Measurements from ENCODE around the gene CDH15. TPM values are rescaled to one million over a fixed set of nuclear protein-coding genes. Genes with fewer than 3 reads are reported as not detected.
A peak's percentile ranks its signal among the peaks of the same experiment; 100 is the strongest.

CDH15 gene
- total and polyA plus RNA-seq, 9 of the 15 experiments (the other 6 are each of a cell fraction or from before 2014, with no cell fraction given) = 0.07 to 0.18 TPM; not detected in 7

DNA sequence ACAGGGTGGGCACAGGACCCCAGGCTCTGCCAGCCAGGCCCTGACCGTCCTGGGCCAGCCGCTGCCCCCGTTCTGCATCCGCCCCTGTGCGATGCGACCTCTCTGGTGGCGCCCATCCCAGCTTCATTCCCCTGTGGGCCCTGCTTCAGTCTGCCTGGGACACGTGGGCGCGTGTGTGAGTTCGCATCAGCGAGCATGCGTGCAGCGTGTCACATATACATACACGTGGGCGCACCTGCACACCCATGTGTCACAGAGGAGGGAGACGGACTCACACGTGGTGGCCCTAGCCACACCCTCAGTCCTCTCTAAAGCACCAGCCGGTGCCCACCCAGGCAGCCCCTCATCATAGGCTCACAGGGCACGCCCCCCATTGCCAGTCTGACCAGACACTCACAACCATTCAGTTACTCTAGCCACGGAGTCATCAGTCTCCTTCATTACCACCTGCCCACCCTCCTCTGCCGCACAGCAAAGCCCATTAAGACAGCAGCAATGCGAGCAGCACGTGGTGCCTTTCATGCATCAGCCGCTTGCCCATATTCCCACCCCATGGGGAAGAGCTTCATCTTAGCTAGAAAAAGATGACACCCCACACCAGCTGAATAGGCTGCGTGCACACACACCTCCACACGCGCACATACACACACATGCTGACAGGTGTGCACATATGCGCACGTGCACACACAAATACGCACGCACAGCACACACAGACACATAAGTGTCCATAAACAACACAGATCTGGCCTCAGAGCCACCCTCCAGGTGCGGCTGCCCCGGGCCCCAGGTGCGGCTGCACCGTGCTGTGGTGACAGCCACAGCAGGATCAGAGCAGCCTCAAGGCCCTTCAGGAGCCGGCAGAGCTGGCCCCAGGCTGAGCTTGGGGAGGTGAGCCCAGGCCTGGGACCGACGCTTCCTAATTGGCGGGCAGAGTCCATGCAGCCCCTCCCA is 9.5 kb upstream of the CDH15 start:
- TF ChIP-seq, protein P1, sequence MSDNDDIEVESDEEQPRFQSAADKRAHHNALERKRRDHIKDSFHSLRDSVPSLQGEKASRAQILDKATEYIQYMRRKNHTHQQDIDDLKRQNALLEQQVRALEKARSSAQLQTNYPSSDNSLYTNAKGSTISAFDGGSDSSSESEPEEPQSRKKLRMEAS (CRISPR knock-in tag; IDR thresholded peaks at IDR 0.05) = 0 out of 2 replicates have a peak, but pooled peaks have one; percentile 22
- TF ChIP-seq CREB1 (IDR thresholded peaks at IDR 0.05) = no peak
- no peak for TF ChIP-seq CREB1 (CRISPR knock-in tag; IDR thresholded peaks at IDR 0.05)
- ATAC-seq (no peak), FAIRE-seq (no peak), DNase-seq (ENCODE audit: extremely low read depth in 1 of 4, low spot score in 3 of 4) (no peak)
- Histone ChIP-seq H3K9me1 (ENCODE audit: control insufficient read depth, insufficient read depth, low read length) (no peaks in the 10 kb centered on the region), H3K36me3 (ENCODE audit: control insufficient read depth, insufficient read depth, low read length) (no peaks in the 10 kb centered on the region), H4K20me1 (replicated peaks; ENCODE audit: control insufficient read depth, insufficient read depth, low read length) (no peaks in the 10 kb centered on the region), H3K4me3 (no peak overlapping the region), H3K9ac (ENCODE audit: insufficient read depth in 1 of 2, low read depth in 2 of 2, low read length in 2 of 2) (no peak overlapping the region), H2AFZ (ENCODE audit: low read depth, low read length) (no peak overlapping the region), H3K27ac (ENCODE audit: extremely low read depth, low read depth, low read length) (no peak overlapping the region), H3K4me2 (ENCODE audit: insufficient read depth, low read length) (no peak overlapping the region), H3K27me3 (ENCODE audit: control insufficient read depth in 2 of 2, insufficient read depth in 2 of 2, low read length in 2 of 2) (no peaks in the 10 kb centered on the region), H3K4me1 (replicated peaks in 1 of 2; ENCODE audit: control insufficient read depth in 2 of 2, insufficient read depth in 2 of 2, low read length in 2 of 2) (peaks cover 5 to 61% of the 10 kb centered on the region in 2 experiments), H3K79me2 (ENCODE audit: control insufficient read depth, insufficient read depth, low read length) (no peaks in the 10 kb centered on the region), H3K9me3 (replicated peaks; ENCODE audit: control insufficient read depth, insufficient read depth, low read depth, low read length) (peaks cover 14% of the 10 kb centered on the region)
- POLR2A ChIA-PET = interaction anchor here (0.7 kb wide), 1 partner anchor 276 kb away, joined by 3 read pairs; no protein-coding TSS in a partner anchor
- CTCF ChIA-PET (ENCODE audit: low intra/inter-chr PET ratio) = no interaction called here
- intact Hi-C loops (cut with micrococcal nuclease) = loop anchor here (10.0 kb wide), 1 partner anchor 187 kb away; the partner anchor contains the start of gene CBFA2T3
- no TSS peak for BruUV-seq (replicated peaks)
- WGBS (ENCODE audit: insufficient coverage, low coverage, missing lambda C conversion rate) = 65% methylated on average over 31 of the region's 40 CpGs
- in situ Hi-C loops (cut with MboI) = no loop called here

DNA sequence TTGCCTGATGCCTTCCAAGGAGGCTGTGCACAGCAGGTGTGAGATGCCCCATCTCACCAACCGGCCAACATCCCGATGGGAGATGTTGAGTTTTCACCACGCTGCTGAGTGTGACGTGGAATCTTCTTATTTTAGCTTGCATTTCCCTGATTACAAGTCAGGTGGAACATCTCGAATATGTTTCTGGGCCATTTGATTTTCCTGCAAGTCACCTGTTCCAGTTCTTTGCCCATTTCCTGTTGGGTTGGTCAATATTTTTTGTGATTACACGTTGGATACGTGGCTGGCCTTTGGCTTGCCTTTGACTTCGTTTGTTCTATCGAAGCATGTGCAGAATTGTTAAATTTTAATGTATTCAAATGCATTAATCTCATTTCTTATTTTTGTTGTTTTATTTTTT is 8.3 kb upstream of the CDH15 start:
- ATAC-seq = no peak
- TF ChIP-seq HDAC8 (tag; IDR thresholded peaks at IDR 0.05) = no peak
- TF ChIP-seq, protein P2, sequence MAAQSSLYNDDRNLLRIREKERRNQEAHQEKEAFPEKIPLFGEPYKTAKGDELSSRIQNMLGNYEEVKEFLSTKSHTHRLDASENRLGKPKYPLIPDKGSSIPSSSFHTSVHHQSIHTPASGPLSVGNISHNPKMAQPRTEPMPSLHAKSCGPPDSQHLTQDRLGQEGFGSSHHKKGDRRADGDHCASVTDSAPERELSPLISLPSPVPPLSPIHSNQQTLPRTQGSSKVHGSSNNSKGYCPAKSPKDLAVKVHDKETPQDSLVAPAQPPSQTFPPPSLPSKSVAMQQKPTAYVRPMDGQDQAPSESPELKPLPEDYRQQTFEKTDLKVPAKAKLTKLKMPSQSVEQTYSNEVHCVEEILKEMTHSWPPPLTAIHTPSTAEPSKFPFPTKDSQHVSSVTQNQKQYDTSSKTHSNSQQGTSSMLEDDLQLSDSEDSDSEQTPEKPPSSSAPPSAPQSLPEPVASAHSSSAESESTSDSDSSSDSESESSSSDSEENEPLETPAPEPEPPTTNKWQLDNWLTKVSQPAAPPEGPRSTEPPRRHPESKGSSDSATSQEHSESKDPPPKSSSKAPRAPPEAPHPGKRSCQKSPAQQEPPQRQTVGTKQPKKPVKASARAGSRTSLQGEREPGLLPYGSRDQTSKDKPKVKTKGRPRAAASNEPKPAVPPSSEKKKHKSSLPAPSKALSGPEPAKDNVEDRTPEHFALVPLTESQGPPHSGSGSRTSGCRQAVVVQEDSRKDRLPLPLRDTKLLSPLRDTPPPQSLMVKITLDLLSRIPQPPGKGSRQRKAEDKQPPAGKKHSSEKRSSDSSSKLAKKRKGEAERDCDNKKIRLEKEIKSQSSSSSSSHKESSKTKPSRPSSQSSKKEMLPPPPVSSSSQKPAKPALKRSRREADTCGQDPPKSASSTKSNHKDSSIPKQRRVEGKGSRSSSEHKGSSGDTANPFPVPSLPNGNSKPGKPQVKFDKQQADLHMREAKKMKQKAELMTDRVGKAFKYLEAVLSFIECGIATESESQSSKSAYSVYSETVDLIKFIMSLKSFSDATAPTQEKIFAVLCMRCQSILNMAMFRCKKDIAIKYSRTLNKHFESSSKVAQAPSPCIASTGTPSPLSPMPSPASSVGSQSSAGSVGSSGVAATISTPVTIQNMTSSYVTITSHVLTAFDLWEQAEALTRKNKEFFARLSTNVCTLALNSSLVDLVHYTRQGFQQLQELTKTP (IDR thresholded peaks at IDR 0.05; ENCODE audit: low read depth in 1 of 2, partially characterized antibody in 2 of 2) = peak in 1 of 2 experiments; percentile 94
- H3K4me1 ChIP-seq (replicated peaks in 1 of 2; ENCODE audit: control insufficient read depth in 2 of 2, insufficient read depth in 2 of 2, low read length in 2 of 2) = peaks cover 9 to 72% of the 10 kb centered on the region in 2 experiments
- intact Hi-C loops (cut with micrococcal nuclease) (loop anchor here (10.0 kb wide), 1 partner anchor 188 kb away; the partner anchor contains the start of gene CBFA2T3), in situ Hi-C loops (cut with MboI) (no loop called here)
- no peaks in the 10 kb centered on the region for H3K27me3 ChIP-seq (ENCODE audit: control insufficient read depth in 2 of 2, insufficient read depth in 2 of 2, low read length in 2 of 2)
- no peak for DNase-seq (ENCODE audit: extremely low read depth in 1 of 4, low spot score in 3 of 4)
- peaks cover 6% of the 10 kb centered on the region; the same call in 1 of the 2 replicates for H3K9me3 ChIP-seq (replicated peaks; ENCODE audit: control insufficient read depth, insufficient read depth, low read depth, low read length)
- ChIA-PET POLR2A (interaction anchor here (0.7 kb wide), 1 partner anchor 497 kb away, joined by 3 read pairs; no protein-coding TSS in a partner anchor), CTCF (ENCODE audit: low intra/inter-chr PET ratio) (no interaction called here)
- FAIRE-seq = no peak
- 50% methylated on average over 9 of the region's 9 CpGs for WGBS (ENCODE audit: insufficient coverage, low coverage, missing lambda C conversion rate)
- no peak overlapping the region for H3K4me3 ChIP-seq
- no peaks in the 10 kb centered on the region for H3K36me3 ChIP-seq (ENCODE audit: control insufficient read depth, insufficient read depth, low read length)
- H3K9ac ChIP-seq (ENCODE audit: insufficient read depth in 1 of 2, low read depth in 2 of 2, low read length in 2 of 2) = no peak overlapping the region
- H3K9me1 ChIP-seq (ENCODE audit: control insufficient read depth, insufficient read depth, low read length) = no peaks in the 10 kb centered on the region
- H3K79me2 ChIP-seq (ENCODE audit: control insufficient read depth, insufficient read depth, low read length) = no peaks in the 10 kb centered on the region
- no TSS peak for BruUV-seq (replicated peaks)
- no peak overlapping the region for H3K27ac ChIP-seq (ENCODE audit: extremely low read depth, low read depth, low read length)
- no peak overlapping the region for H3K4me2 ChIP-seq (ENCODE audit: insufficient read depth, low read length)
- no peaks in the 10 kb centered on the region for H4K20me1 ChIP-seq (replicated peaks; ENCODE audit: control insufficient read depth, insufficient read depth, low read length)
- H2AFZ ChIP-seq (ENCODE audit: low read depth, low read length) = no peak overlapping the region

Data from K562 (cell line).